Left ventricle myocardium inferior (tissue), 1 donor: Measurements from ENCODE around the gene INAFM2. TPM values are rescaled to one million over a fixed set of nuclear protein-coding genes. Genes with fewer than 3 reads are reported as not detected.

ENCODE experiments used
- DNase-seq: peaks from one replicate; pipeline ENCODE4 v3.0.0-alpha.2; 2020
- H3K27ac ChIP-seq: fragments of 200-600 bp; replicated peaks from 2 replicates; pipeline ENCODE4 v1.8.0; 2021
- H3K27me3 ChIP-seq: fragments of 200-600 bp; 2 replicates; pipeline ENCODE4 v1.8.0; 2021; ENCODE audit warnings: low read depth
- H3K36me3 ChIP-seq: fragments of 200-600 bp; 2 replicates; pipeline ENCODE4 v1.8.0; 2021
- H3K4me1 ChIP-seq: fragments of 200-600 bp; 2 replicates; pipeline ENCODE4 v1.8.0; 2021
- H3K4me3 ChIP-seq: fragments of 200-600 bp; 2 replicates; pipeline ENCODE4 v1.8.0; 2021; ENCODE audit warnings: mild to moderate bottlenecking, moderate library complexity
- H3K9me3 ChIP-seq: fragments of 200-600 bp; replicated peaks from 2 replicates; pipeline ENCODE4 v1.8.0; 2021
- intact Hi-C: fragments of 100-400 bp; cut with micrococcal nuclease; formaldehyde crosslinking; loops from one replicate; pipeline ENCODE4 v1.11.0; 2022
- total RNA-seq: library from RNA; stranded (reverse); fragmentation: NEBNext Ultra II Directional; extraction: Animal tissue kit (Norgen Biotek cat#: 25700); gene quantifications from one replicate; pipeline ENCODE4 v1.2.1, GENCODE V29; 2021
- TF ChIP-seq, protein P1 (sequence below): fragments of 200-600 bp; IDR thresholded peaks from 2 replicates; pipeline ENCODE4 v1.8.0; 2021; ENCODE audit warnings: antibody characterized with exemption, mild to moderate bottlenecking, borderline replicate concordance
- donor health status: DM: no; HTN: yes; CAD: no; lungs with severe emphysema.

Gene INAFM2
- total RNA-seq, 1 donor from 2014 or later, result 52.7 TPM

DNA sequence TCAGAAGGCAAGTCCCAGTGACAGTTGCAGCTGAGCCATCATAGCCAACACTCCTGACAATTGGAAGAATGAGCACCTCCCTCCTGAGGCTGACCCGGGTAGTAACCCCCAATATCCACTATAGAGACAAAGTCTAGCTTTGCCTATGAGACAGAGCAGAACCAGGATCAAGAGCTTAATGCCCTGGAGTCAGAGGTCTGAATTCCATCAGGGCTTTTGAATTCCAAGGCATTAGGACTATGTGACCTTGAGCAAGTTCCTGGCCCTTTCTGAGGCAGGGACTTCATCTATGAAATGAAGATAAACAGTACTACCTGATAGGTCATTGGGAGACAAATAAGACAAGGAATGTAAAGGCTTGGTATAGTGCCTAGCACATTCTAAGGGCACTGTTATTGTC, 3.1 kb upstream of the INAFM2 start:
- no peak overlapping the region for H3K27ac ChIP-seq
- no peaks in the 10 kb centered on the region for H3K9me3 ChIP-seq
- TF ChIP-seq, protein P1, sequence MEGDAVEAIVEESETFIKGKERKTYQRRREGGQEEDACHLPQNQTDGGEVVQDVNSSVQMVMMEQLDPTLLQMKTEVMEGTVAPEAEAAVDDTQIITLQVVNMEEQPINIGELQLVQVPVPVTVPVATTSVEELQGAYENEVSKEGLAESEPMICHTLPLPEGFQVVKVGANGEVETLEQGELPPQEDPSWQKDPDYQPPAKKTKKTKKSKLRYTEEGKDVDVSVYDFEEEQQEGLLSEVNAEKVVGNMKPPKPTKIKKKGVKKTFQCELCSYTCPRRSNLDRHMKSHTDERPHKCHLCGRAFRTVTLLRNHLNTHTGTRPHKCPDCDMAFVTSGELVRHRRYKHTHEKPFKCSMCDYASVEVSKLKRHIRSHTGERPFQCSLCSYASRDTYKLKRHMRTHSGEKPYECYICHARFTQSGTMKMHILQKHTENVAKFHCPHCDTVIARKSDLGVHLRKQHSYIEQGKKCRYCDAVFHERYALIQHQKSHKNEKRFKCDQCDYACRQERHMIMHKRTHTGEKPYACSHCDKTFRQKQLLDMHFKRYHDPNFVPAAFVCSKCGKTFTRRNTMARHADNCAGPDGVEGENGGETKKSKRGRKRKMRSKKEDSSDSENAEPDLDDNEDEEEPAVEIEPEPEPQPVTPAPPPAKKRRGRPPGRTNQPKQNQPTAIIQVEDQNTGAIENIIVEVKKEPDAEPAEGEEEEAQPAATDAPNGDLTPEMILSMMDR, result no peak
- no peaks in the 10 kb centered on the region for H3K36me3 ChIP-seq
- H3K27me3 ChIP-seq, result no peaks in the 10 kb centered on the region
- intact Hi-C loops, result no loop called here
- DNase-seq, result no peak
- H3K4me3 ChIP-seq, result no peak overlapping the region
- peaks cover 30% of the 10 kb centered on the region for H3K4me1 ChIP-seq

DNA sequence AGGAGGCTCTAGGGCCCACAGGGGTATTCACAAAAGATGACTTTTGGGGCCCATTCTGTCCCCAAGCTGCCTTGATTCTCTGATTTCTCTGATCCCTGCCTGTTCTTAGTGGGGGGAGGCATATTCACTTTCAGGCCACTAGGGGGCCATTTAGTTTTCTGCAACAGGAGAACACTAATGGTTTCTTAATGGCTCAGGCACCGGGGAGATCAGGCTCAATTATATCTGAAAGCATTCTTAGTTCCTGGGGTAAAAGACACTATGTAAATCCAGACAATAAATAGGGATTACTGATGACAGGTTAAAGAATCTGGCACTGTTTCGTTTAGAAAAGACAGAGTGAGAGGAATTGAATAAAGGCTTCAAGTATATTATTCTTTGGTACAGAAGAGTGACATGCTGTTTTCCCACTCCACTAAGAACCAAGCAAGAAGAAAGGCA, 2.5 kb upstream of the INAFM2 start:
- intact Hi-C loops, result no loop called here
- Histone ChIP-seq H3K27ac (peak overlapping the region; percentile 99), H3K9me3 (no peaks in the 10 kb centered on the region), H3K4me1 (peaks cover 35% of the 10 kb centered on the region), H3K4me3 (no peak overlapping the region), H3K36me3 (no peaks in the 10 kb centered on the region), H3K27me3 (no peaks in the 10 kb centered on the region)
- no peak for DNase-seq
- TF ChIP-seq, protein P1, result peak; percentile 91

DNA sequence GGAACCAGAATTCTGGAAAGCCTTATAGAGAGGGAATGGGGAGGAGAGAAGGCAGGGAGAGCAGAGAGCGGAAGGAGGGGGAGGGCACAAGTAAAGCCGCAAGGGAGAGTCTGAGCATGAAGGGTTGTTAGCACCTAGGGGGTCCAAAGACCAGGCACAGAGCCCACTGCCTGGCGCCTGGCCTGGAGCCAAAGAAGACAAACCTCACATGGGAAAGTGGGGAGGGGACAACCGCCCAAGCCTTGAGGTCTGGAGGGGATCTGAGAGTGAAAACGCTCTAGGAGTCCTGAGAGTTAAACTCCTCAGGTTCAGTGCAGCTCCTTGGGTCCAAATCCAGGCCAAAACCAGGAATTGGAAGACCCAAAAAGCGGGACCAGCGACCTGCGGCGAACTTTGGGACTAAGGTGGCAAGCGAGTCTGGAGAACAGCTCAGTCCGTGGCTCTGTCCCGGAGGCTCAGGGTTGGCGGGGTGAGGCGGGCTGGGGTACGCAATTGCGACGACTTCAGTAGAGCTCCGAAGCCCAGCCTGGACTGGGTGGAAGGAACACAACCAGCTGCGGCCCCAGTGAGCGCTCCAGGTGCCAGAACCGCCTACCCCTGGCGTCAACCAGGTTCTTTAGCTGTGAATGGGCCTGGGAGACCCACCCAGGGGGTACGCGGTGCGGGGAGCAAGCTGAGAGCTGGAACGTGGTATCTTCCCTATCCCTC, 807 bp upstream of the INAFM2 start:
- intact Hi-C loops, result no loop called here
- peaks cover 52% of the 10 kb centered on the region for H3K4me1 ChIP-seq

DNA sequence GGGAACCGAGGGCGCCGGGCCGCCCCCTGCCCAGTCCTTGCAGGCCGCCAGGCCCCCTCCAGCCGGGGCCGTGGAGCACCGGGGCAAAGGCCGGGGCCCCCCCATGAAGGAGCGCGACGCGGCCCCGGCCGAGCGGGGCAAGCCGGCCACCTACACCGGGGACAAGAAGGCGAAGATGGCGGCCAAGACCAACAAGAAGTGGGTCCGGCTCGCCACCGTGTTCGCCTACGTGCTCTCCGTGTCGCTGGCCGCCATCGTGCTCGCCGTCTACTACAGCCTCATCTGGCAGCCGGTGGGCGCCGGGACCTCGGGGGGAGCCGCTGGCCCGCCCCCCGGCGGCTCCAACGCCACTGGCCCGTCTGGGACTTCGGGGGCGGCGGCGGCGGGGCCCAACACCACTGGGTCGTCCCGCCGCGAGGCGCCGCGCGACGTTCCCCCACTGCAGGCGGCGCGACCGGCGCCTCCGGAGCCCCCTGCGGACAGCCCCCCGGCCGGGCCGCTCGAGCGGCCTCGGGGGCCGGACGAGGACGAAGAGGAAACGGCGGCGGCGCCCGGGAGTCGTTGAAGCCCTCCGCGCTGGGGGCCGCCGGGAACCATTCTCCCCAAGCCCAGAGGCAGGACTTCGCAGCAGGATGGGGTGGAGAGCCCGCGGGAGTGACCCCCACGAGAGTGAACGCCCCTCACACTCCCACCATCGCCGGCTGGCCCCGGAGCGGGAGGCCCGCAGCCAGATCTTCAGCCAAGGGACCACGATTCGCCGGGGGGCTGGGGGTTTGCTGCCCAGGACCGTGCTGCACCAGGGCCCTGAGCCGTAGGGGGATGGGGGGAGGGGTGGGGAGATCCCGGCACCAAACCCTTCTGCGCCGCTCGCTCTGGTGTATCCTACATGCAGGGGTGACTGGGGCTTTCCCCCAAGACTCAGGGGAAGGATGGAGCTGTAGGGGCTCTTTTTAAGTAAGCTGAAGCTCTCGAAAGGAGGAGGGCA, 753 bp downstream of the INAFM2 start:
- Histone ChIP-seq H3K27ac (peak overlapping the region; percentile 99), H3K9me3 (no peaks in the 10 kb centered on the region), H3K27me3 (no peaks in the 10 kb centered on the region), H3K36me3 (no peaks in the 10 kb centered on the region), H3K4me1 (peaks cover 68% of the 10 kb centered on the region), H3K4me3 (peak overlapping the region; percentile 88)
- DNase-seq, result no peak
- intact Hi-C loops, result no loop called here
- TF ChIP-seq, protein P1, result no peak

More for the DNA sequence above, 807 bp upstream of the INAFM2 start:
- Histone ChIP-seq H3K27ac (peak overlapping the region; percentile 99), H3K4me3 (peak overlapping the region; percentile 88), H3K9me3 (no peaks in the 10 kb centered on the region), H3K36me3 (no peaks in the 10 kb centered on the region), H3K27me3 (no peaks in the 10 kb centered on the region)
- no peak for DNase-seq
- TF ChIP-seq, protein P1, result no peak

DNA sequence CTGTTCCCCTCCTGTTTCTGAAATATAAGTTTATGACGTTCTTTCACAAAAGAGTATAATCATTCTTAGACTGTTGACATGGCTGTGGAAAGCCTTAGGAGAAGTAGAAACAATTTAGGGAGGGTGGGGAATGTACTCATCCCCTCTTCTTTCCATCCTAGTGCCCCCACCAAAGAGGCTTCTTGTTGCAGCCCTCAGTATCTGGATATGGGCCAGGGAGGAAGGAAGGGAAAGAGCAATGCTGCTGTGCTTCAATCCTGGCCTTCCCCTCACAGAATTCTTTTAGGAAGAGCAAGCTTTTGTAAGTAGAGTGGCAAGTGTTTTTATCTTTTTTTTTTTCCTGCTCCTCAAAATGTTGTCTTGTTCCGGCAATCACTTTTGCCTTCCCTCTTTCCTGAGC, 1.7 kb downstream of the INAFM2 start:
- no peak for DNase-seq
- H3K27ac ChIP-seq, result peak overlapping the region; percentile 99
- H3K36me3 ChIP-seq, result no peaks in the 10 kb centered on the region
- no peaks in the 10 kb centered on the region for H3K27me3 ChIP-seq
- H3K9me3 ChIP-seq, result no peaks in the 10 kb centered on the region
- TF ChIP-seq, protein P1, result no peak
- peak overlapping the region; percentile 88 for H3K4me3 ChIP-seq
- H3K4me1 ChIP-seq, result peaks cover 77% of the 10 kb centered on the region
- intact Hi-C loops, result no loop called here
